ENCODE data around the gene TCEAL7.
A peak's percentile ranks its signal among the peaks of the same experiment; 100 is the strongest.
"Not testable (repeated sequence)": the region's sequence is repeated elsewhere in the genome, so short reads cannot be mapped to it uniquely, and the experiment has no call there.

TCEAL7 gene

DNA sequence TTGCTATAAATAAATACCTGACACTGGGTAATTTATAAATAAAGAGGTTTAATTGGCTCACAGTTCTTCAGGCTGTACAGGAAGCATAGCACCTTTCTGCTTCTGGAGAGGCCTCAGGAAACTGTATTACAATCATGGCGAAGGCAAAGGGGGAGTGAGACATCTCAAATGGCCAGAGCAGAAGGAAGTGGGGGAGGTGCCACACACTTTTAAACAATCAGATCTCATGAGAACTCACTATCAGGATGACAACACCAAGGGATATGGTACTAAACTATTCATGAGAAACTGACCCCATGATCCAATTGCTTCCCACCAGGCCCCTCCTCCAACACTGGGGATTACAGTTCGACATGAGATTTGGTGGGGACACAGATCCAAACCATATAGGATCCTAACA is 14.6 kb downstream of the TCEAL7 start:
- Histone ChIP-seq H3K9ac (ENCODE audit: low read depth, low read length) (no peak overlapping the region), H3K27me3 (ENCODE audit: insufficient read depth, low read length) (no peaks in the 10 kb centered on the region), H3K27ac (ENCODE audit: low read depth, low read length) (no peak overlapping the region), H3K4me3 (ENCODE audit: low read length) (no peak overlapping the region), H3K4me1 (ENCODE audit: insufficient read depth, low read length) (0 out of 2 replicates have a peak, but pooled peaks cover 3% of the 10 kb centered on the region), H3K9me3 (ENCODE audit: insufficient read depth, low read depth, low read length) (no peaks in the 10 kb centered on the region), H3K36me3 (ENCODE audit: insufficient read depth, low read length) (no peaks in the 10 kb centered on the region)
- WGBS: 90% methylated on average over 1 of the region's 2 CpGs

DNA sequence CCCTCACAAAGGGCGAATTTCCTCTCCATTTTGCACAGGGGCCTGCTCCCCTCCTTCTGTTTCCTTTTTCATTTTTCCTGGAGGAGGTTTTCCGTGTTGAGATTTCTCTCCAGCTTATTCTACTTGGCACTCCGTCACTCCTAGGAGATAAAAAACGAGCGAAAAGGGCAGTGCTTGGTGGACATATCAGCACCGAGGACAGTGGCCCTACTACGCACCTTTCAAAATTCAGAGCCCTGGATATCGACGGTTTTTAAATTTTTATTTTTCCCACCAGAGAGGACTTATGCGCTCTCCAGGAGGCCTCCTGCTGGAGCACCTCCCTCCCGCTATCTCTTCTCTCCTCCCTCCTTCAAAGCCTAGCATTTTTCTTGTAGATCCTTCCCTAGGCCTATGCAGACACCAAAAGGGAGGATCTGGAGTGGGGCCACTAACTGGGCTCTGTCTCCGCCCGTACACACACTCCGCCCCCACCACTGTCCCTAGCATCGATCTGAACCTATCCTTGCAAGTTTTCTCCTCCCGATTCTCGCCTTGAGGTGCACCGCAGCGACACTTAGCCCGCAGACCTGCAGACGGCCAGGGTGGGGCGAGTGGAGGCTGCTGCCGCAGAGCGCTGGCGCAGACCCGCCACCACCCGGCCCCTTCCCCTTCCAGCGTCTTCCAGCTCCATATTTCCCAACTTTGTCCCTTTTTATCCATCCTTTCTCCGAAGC is 17.8 kb downstream of the TCEAL7 start:
- Histone ChIP-seq H3K4me3 (ENCODE audit: low read length) (peak overlapping the region; percentile 25; the same call in 1 of the 2 replicates), H3K27me3 (ENCODE audit: insufficient read depth, low read length) (no peaks in the 10 kb centered on the region)
- WGBS: 77% methylated on average over 29 of the region's 29 CpGs

DNA sequence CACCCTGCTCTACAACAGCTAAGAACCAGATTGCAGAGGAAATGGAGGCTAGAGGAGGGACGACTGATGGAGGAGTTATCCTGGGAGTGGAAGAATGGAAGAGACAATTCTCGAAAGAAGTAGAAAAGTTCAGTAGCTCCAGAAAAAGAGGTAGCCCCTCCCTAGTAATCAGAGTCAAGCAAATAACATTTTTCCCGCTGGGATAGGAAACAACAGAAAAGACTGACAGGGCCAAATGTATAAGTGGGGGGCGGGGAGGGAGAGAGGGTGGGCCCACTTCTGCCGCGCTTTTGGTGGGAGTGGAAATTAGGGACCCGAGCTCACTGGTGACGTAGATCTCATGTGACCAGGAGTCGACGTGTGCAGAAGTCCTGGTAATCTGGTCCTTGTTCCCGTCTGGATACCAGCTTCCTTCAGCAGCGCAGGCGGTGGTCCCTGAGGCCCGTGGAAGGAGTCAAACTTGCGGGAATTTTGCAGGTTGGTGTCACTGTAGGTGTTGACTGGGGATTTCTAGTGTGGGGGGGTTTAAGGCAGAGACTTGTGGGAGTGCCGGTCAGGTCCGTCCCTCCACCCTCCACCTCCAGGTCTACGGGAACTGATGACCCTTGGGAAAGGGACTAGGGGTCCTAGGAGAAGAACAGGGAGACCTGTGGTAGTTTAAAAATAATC is 26.2 kb downstream of the TCEAL7 start, which contains the start of gene TCEAL9:
Gene TCEAL9 (plus strand): TSS at position 377 of the 669 bp plus-strand sequence. CDS start 1,179 bp downstream, outside the sequence.
- Histone ChIP-seq H3K27me3 (ENCODE audit: insufficient read depth, low read length) (no peaks in the 10 kb centered on the region), H3K4me1 (ENCODE audit: insufficient read depth, low read length) (peaks cover 3% of the 10 kb centered on the region; the same call in 1 of the 2 replicates), H3K9me3 (ENCODE audit: insufficient read depth, low read depth, low read length) (no peaks in the 10 kb centered on the region), H3K36me3 (ENCODE audit: insufficient read depth, low read length) (peaks cover 9% of the 10 kb centered on the region), H3K9ac (ENCODE audit: low read depth, low read length) (peak within 1 kb of the TSS; percentile 79), H3K27ac (ENCODE audit: low read depth, low read length) (peak within 1 kb of the TSS; percentile 75), H3K4me3 (ENCODE audit: low read length) (peak within 1 kb of the TSS; percentile 93)
- 2% methylated on average over 14 of the region's 18 CpGs for WGBS

More for the DNA sequence above, 17.8 kb downstream of the TCEAL7 start:
- no peak overlapping the region; the same call in 1 of the 2 replicates for H3K9ac ChIP-seq (ENCODE audit: low read depth, low read length)
- H3K9me3 ChIP-seq (ENCODE audit: insufficient read depth, low read depth, low read length): no peaks in the 10 kb centered on the region
- no peaks in the 10 kb centered on the region for H3K36me3 ChIP-seq (ENCODE audit: insufficient read depth, low read length)
- H3K27ac ChIP-seq (ENCODE audit: low read depth, low read length): no peak overlapping the region
- H3K4me1 ChIP-seq (ENCODE audit: insufficient read depth, low read length): peaks cover 3% of the 10 kb centered on the region; the same call in 1 of the 2 replicates

DNA sequence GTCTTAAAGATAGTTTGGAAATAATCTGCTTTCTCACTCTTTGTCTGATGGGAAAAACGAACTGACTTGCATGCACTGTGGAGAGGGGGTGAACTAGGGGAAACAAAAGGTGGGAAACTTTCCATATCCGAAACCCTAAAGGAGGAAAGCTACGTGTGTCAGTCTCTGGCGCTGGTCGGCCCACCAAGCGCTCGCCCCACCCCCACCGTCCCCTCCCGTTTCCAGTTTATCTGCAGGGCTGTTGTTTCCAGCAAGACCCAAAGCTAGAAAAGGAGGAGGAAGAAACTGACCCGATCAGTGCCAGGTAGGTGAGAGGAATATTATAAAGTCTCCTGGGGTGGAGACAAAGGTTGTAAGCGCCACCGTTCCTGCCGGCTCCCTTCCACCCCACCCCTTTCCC is 26.8 kb downstream of the TCEAL7 start:
- no peaks in the 10 kb centered on the region for H3K9me3 ChIP-seq (ENCODE audit: insufficient read depth, low read depth, low read length)
- peaks cover 9% of the 10 kb centered on the region for H3K36me3 ChIP-seq (ENCODE audit: insufficient read depth, low read length)
- no peaks in the 10 kb centered on the region for H3K27me3 ChIP-seq (ENCODE audit: insufficient read depth, low read length)
- peak overlapping the region; percentile 75 for H3K27ac ChIP-seq (ENCODE audit: low read depth, low read length)
- H3K4me1 ChIP-seq (ENCODE audit: insufficient read depth, low read length): peaks cover 8% of the 10 kb centered on the region
- H3K9ac ChIP-seq (ENCODE audit: low read depth, low read length): peak overlapping the region; percentile 79
- WGBS: 0% methylated on average over 4 of the region's 13 CpGs
- peak overlapping the region; percentile 93 for H3K4me3 ChIP-seq (ENCODE audit: low read length)

DNA sequence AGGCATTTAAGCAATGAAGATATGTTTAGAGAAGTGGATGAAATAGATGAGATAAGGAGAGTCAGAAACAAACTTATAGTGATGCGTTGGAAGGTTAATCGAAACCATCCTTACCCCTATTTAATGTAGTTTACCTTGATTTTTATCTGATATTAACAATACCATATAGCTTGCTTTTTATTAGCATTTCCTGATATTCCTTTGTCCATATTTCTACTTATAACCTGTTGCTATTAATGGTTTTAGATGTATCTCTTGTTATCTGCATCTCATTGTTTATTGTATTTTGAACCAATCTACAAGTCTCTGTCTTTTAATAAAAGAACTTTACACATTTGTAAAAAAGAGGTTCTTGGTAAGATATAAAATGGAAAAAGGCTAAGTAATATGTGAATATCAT is 27.8 kb downstream of the TCEAL7 start:
- peaks cover 17% of the 10 kb centered on the region for H3K4me1 ChIP-seq (ENCODE audit: insufficient read depth, low read length)
- H3K4me3 ChIP-seq (ENCODE audit: low read length): peak overlapping the region; percentile 93
- H3K36me3 ChIP-seq (ENCODE audit: insufficient read depth, low read length): peaks cover 9% of the 10 kb centered on the region
- H3K9me3 ChIP-seq (ENCODE audit: insufficient read depth, low read depth, low read length): no peaks in the 10 kb centered on the region
- WGBS: no CpG with 5 or more reads among the region's 2 CpGs
- H3K9ac ChIP-seq (ENCODE audit: low read depth, low read length): peak overlapping the region; percentile 79; the same call in 1 of the 2 replicates
- no peaks in the 10 kb centered on the region for H3K27me3 ChIP-seq (ENCODE audit: insufficient read depth, low read length)
- no peak overlapping the region for H3K27ac ChIP-seq (ENCODE audit: low read depth, low read length)

DNA sequence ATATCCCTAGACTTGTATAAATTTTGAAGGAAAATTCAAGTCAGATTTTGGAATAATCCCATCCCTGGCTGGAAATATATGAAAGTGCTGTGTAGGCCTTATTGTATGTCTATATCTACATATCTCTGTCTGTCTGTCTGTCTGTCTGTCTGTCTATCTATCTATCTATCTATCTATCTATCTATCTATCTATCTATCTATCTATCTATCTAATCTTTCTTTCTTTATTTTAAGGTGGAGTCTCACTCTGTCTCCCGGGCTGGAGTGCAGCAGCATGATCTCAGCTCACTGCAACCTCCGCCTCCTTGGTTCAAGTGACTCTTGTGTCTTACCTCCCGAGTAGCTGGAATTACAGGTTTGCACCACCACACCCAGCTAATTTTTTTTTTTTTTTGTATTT is 29.6 kb downstream of the TCEAL7 start:
- H3K4me1 ChIP-seq (ENCODE audit: insufficient read depth, low read length): peaks cover 18% of the 10 kb centered on the region
- not testable (repeated sequence) for H3K27ac ChIP-seq (ENCODE audit: low read depth, low read length); H3K36me3 ChIP-seq (ENCODE audit: insufficient read depth, low read length); H3K9me3 ChIP-seq (ENCODE audit: insufficient read depth, low read depth, low read length); H3K9ac ChIP-seq (ENCODE audit: low read depth, low read length); H3K27me3 ChIP-seq (ENCODE audit: insufficient read depth, low read length); H3K4me3 ChIP-seq (ENCODE audit: low read length)
- WGBS: 94% methylated on average over 3 of the region's 3 CpGs

DNA sequence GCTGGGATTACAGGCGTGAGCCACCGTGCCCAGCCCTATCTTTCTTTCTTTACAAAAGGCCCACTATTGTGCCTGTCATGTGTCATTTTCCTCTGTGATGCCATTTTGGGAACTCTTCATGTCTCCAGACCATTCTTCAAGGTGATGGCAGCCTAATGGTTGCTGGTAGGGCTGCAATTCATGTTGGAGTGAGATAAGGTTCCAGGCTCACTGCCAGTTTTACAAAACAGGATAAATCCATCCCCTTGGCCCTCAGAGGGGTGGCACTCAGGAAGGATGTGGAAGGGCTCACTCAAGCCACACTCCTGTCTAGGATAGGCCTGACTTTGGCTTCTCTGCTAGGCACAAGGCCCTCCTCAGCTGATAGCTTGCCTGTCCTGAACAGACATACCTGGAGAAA is 30.1 kb downstream of the TCEAL7 start:
- Histone ChIP-seq H3K4me1 (ENCODE audit: insufficient read depth, low read length) (peaks cover 18% of the 10 kb centered on the region), H3K27me3 (ENCODE audit: insufficient read depth, low read length) (no peaks in the 10 kb centered on the region), H3K36me3 (ENCODE audit: insufficient read depth, low read length) (peaks cover 9% of the 10 kb centered on the region), H3K27ac (ENCODE audit: low read depth, low read length) (no peak overlapping the region), H3K9ac (ENCODE audit: low read depth, low read length) (no peak overlapping the region), H3K9me3 (ENCODE audit: insufficient read depth, low read depth, low read length) (no peaks in the 10 kb centered on the region), H3K4me3 (ENCODE audit: low read length) (no peak overlapping the region)
- 91% methylated on average over 2 of the region's 2 CpGs for WGBS

DNA sequence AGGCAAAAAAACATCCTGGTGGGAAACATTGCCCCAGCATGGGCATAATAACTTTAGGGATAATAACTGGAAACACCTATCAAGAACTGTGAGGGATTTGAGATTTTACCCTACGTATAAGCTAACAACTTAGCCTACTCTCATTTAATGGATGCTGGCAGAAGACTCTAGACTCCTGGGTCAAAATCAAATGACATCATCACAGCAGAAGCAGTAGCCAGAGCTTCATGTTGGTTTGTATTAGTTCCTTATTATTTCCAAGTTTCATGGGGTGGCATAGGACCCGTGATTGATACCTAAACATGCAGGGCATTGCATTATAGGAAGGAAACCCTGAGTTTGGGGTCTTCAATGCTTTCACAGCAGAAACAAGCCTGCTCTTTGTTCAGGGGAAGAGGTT is 30.9 kb downstream of the TCEAL7 start:
- peaks cover 18% of the 10 kb centered on the region for H3K4me1 ChIP-seq (ENCODE audit: insufficient read depth, low read length)
- H3K27ac ChIP-seq (ENCODE audit: low read depth, low read length): no peak overlapping the region
- H3K27me3 ChIP-seq (ENCODE audit: insufficient read depth, low read length): no peaks in the 10 kb centered on the region
- H3K9ac ChIP-seq (ENCODE audit: low read depth, low read length): no peak overlapping the region
- H3K36me3 ChIP-seq (ENCODE audit: insufficient read depth, low read length): peaks cover 9% of the 10 kb centered on the region
- no peak overlapping the region for H3K4me3 ChIP-seq (ENCODE audit: low read length)
- H3K9me3 ChIP-seq (ENCODE audit: insufficient read depth, low read depth, low read length): no peaks in the 10 kb centered on the region
- WGBS: 90% methylated on average over 2 of the region's 2 CpGs

DNA sequence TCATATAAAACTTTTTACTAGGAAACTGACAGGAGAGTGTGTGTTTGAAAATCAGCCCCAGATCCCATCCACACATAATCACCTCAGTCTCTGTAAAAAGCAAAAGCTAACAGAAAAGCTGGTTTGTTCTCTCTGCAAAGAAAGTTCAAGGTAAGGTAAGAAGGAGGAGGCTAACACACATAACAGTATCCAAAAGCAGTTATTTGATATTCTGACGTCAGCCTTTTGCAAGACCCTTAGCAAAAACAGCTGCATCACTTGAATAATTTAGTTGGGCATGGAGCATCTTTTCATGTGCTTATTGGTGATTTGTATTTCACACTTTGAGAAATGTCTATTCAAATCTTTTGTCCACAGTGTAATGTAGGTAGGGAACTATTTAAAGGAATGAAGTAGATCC is 31.8 kb downstream of the TCEAL7 start:
- peaks cover 9% of the 10 kb centered on the region for H3K36me3 ChIP-seq (ENCODE audit: insufficient read depth, low read length)
- peaks cover 18% of the 10 kb centered on the region for H3K4me1 ChIP-seq (ENCODE audit: insufficient read depth, low read length)
- H3K9me3 ChIP-seq (ENCODE audit: insufficient read depth, low read depth, low read length): no peaks in the 10 kb centered on the region
- H3K27me3 ChIP-seq (ENCODE audit: insufficient read depth, low read length): no peaks in the 10 kb centered on the region
- no peak overlapping the region for H3K4me3 ChIP-seq (ENCODE audit: low read length)
- H3K27ac ChIP-seq (ENCODE audit: low read depth, low read length): no peak overlapping the region
- no CpG with 5 or more reads among the region's 1 CpG for WGBS
- H3K9ac ChIP-seq (ENCODE audit: low read depth, low read length): no peak overlapping the region

DNA sequence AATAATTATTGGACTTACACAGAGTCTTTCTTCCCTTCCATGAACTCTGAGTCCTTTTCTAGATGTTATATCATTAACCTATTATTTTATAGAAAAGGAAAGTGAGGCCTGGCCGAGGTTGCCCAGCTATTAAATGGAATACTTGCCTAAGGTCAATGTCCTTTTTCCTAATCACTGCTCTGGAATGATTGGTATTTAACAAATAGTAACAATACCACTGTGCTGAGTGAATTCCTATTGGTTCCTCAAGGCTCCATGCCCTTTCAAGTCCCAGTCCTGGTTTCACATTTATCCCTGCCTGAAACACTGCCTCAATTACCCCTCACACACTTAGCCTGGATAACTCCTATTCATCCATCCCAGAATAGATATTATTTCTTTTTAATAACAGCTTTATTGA is 32.4 kb downstream of the TCEAL7 start:
- H3K4me1 ChIP-seq (ENCODE audit: insufficient read depth, low read length): peaks cover 20% of the 10 kb centered on the region
- no peak overlapping the region for H3K27ac ChIP-seq (ENCODE audit: low read depth, low read length)
- H3K27me3 ChIP-seq (ENCODE audit: insufficient read depth, low read length): no peaks in the 10 kb centered on the region
- WGBS: no CpG with 5 or more reads among the region's 1 CpG
- peaks cover 9% of the 10 kb centered on the region for H3K36me3 ChIP-seq (ENCODE audit: insufficient read depth, low read length)
- no peak overlapping the region for H3K9ac ChIP-seq (ENCODE audit: low read depth, low read length)
- H3K9me3 ChIP-seq (ENCODE audit: insufficient read depth, low read depth, low read length): no peaks in the 10 kb centered on the region
- H3K4me3 ChIP-seq (ENCODE audit: low read length): no peak overlapping the region

DNA sequence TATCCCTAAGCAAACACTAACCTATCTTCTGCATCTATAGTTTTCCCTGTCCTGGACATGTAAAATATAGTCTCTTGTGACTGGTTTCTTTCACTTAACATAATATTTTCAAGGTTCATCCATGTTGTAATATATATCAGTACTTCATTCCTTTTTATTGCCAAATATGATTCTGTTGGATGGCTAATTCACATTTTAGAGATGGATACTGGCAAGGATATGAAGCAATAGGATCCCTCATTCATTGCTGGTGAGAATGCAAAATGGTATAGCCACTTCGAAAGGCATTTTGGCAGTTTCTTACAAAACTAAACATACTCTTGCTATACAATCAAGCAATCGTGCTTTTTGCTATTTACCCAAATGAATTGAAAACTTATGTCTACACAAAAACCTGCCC is 33.0 kb downstream of the TCEAL7 start:
- H3K27ac ChIP-seq (ENCODE audit: low read depth, low read length): no peak overlapping the region
- no peaks in the 10 kb centered on the region for H3K9me3 ChIP-seq (ENCODE audit: insufficient read depth, low read depth, low read length)
- H3K36me3 ChIP-seq (ENCODE audit: insufficient read depth, low read length): peaks cover 3% of the 10 kb centered on the region
- H3K9ac ChIP-seq (ENCODE audit: low read depth, low read length): no peak overlapping the region
- 91% methylated on average over 2 of the region's 2 CpGs for WGBS
- no peaks in the 10 kb centered on the region for H3K27me3 ChIP-seq (ENCODE audit: insufficient read depth, low read length)
- peaks cover 25% of the 10 kb centered on the region for H3K4me1 ChIP-seq (ENCODE audit: insufficient read depth, low read length)
- H3K4me3 ChIP-seq (ENCODE audit: low read length): no peak overlapping the region
